ENCODE measurements around the gene RRN3.
"Not testable (repeated sequence)": the region's sequence is repeated elsewhere in the genome, so short reads cannot be mapped to it uniquely, and the experiment has no call there.

RRN3 gene

GRCh38 chr16:15100372-15100987 lies 6.4 kb upstream of the RRN3 start:
- DNase-seq (ENCODE audit: low read depth) = not testable (repeated sequence)

GRCh38 chr16:15099366-15099909 lies 5.4 kb upstream of the RRN3 start:
- not testable (repeated sequence) for DNase-seq (ENCODE audit: low read depth)

- not testable (repeated sequence) for DNase-seq (ENCODE audit: low read depth)
Observed at GRCh38 chr16:15096583-15096972, 2.5 kb upstream of the RRN3 start.

GRCh38 chr16:15093571-15093954 lies 509 bp downstream of the RRN3 start:
- not testable (repeated sequence) for DNase-seq (ENCODE audit: low read depth)

- not testable (repeated sequence) for DNase-seq (ENCODE audit: low read depth)
Observed at GRCh38 chr16:15090663-15091269, 3.3 kb downstream of the RRN3 start.

- not testable (repeated sequence) for DNase-seq (ENCODE audit: low read depth)
Observed at GRCh38 chr16:15082788-15083187, 11.3 kb downstream of the RRN3 start.

GRCh38 chr16:15080883-15081282 lies 13.2 kb downstream of the RRN3 start:
- DNase-seq (ENCODE audit: low read depth) = not testable (repeated sequence)

- DNase-seq (ENCODE audit: low read depth) = not testable (repeated sequence)
Observed at GRCh38 chr16:15076161-15076560, 17.9 kb downstream of the RRN3 start.

GRCh38 chr16:15073101-15073500 lies 21.0 kb downstream of the RRN3 start:
- DNase-seq (ENCODE audit: low read depth) = no peak

- DNase-seq (ENCODE audit: low read depth) = not testable (repeated sequence)
Observed at GRCh38 chr16:15071916-15072769, 21.9 kb downstream of the RRN3 start.

- DNase-seq (ENCODE audit: low read depth) = not testable (repeated sequence)
Observed at GRCh38 chr16:15071013-15071412, 23.1 kb downstream of the RRN3 start.

GRCh38 chr16:15066690-15067089 lies 27.4 kb downstream of the RRN3 start:
- DNase-seq (ENCODE audit: low read depth) = not testable (repeated sequence)

- not testable (repeated sequence) for DNase-seq (ENCODE audit: low read depth)
Observed at GRCh38 chr16:15065961-15066360, 28.1 kb downstream of the RRN3 start.

GRCh38 chr16:15062085-15062810 lies 31.8 kb downstream of the RRN3 start:
- DNase-seq (ENCODE audit: low read depth) = not testable (repeated sequence)

- DNase-seq (ENCODE audit: low read depth) = no peak
Observed at GRCh38 chr16:15059324-15059723, 34.7 kb downstream of the RRN3 start.

- no peak for DNase-seq (ENCODE audit: low read depth)
Observed at GRCh38 chr16:15057681-15058417, 36.2 kb downstream of the RRN3 start.

- DNase-seq (ENCODE audit: low read depth) = no peak
Observed at GRCh38 chr16:15055141-15056053, 38.7 kb downstream of the RRN3 start.

GRCh38 chr16:15054357-15055140 lies 39.5 kb downstream of the RRN3 start:
- no peak for DNase-seq (ENCODE audit: low read depth)

- no peak for DNase-seq (ENCODE audit: low read depth)
Observed at GRCh38 chr16:15053904-15054303, 40.2 kb downstream of the RRN3 start.
